ENCODE data around the gene SEC16A.

DNA sequence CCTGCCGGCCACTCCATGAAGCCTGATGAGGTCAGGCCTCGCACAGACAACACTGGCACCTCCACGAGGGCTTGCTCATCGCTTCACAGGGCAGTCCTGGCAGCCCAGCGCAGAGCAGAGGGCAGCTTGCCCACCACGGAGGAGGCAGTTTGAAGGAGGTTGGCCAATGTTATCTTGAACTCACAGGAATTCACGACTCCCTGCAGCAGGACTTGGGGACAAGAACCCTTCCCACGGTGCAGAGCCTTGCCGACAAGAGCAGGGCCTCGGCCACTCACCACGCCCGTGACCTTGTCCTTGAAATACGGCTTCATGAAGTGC lies 87.9 kb downstream of the SEC16A start:
- TF ChIP-seq TAF1 (IDR thresholded peaks at IDR 0.05; ENCODE audit: low read depth, low read length) (no peak), POLR2A (IDR thresholded peaks at IDR 0.05; ENCODE audit: low read depth, low read length) (no peak)
